GM19397 (cell line): ENCODE data around the gene SLC31A2.
"Not testable (repeated sequence)": the region's sequence is repeated elsewhere in the genome, so short reads cannot be mapped to it uniquely, and the experiment has no call there.

Experiments used
- ATAC-seq: cut with Tn5 transposase; IDR thresholded peaks from one replicate; pipeline ENCODE4 v1.9.1; 2021; ENCODE audit warnings: mild to moderate bottlenecking, moderate library complexity; ENCODE audit not compliant: unreplicated experiment

Gene SLC31A2

GRCh38 chr9:113149561-113149960 lies 1.2 kb upstream of the SLC31A2 start:
- ATAC-seq, result not testable (repeated sequence)

GRCh38 chr9:113151696-113152630 lies 1.2 kb downstream of the SLC31A2 start:
- ATAC-seq, result no peak

- ATAC-seq, result no peak
Measured at GRCh38 chr9:113152699-113153098, 1.9 kb downstream of the SLC31A2 start.

GRCh38 chr9:113153599-113153998 lies 2.8 kb downstream of the SLC31A2 start:
- ATAC-seq, result no peak

- ATAC-seq, result no peak
Measured at GRCh38 chr9:113154471-113154870, 3.7 kb downstream of the SLC31A2 start.

- ATAC-seq, result no peak
Measured at GRCh38 chr9:113154946-113155345, 4.1 kb downstream of the SLC31A2 start.

- ATAC-seq, result no peak
Measured at GRCh38 chr9:113155911-113156588, 5.2 kb downstream of the SLC31A2 start.

GRCh38 chr9:113156880-113157279 lies 6.1 kb downstream of the SLC31A2 start:
- no peak for ATAC-seq

- ATAC-seq, result no peak
Measured at GRCh38 chr9:113158446-113158845, 7.6 kb downstream of the SLC31A2 start.

GRCh38 chr9:113160571-113160970 lies 9.8 kb downstream of the SLC31A2 start:
- ATAC-seq, result no peak

- ATAC-seq, result no peak
Measured at GRCh38 chr9:113163001-113163400, 12.2 kb downstream of the SLC31A2 start.

- ATAC-seq, result no peak
Measured at GRCh38 chr9:113164536-113165300, 13.9 kb downstream of the SLC31A2 start.

- no peak for ATAC-seq
Measured at GRCh38 chr9:113166039-113166438, 15.2 kb downstream of the SLC31A2 start.

- no peak for ATAC-seq
Measured at GRCh38 chr9:113168809-113169208, 18.0 kb downstream of the SLC31A2 start.

- ATAC-seq, result no peak
Measured at GRCh38 chr9:113173341-113173740, 22.5 kb downstream of the SLC31A2 start.

GRCh38 chr9:113176803-113177202 lies 26.0 kb downstream of the SLC31A2 start:
- ATAC-seq, result no peak

- no peak for ATAC-seq
Measured at GRCh38 chr9:113177251-113177650, 26.4 kb downstream of the SLC31A2 start.

GRCh38 chr9:113178087-113178486 lies 27.3 kb downstream of the SLC31A2 start:
- no peak for ATAC-seq

- no peak for ATAC-seq
Measured at GRCh38 chr9:113179839-113180238, 29.0 kb downstream of the SLC31A2 start.

GRCh38 chr9:113181165-113181564 lies 30.4 kb downstream of the SLC31A2 start:
- no peak for ATAC-seq

- no peak for ATAC-seq
Measured at GRCh38 chr9:113183956-113184488, 33.2 kb downstream of the SLC31A2 start.
